ENCODE measurements around the gene UNC13D. TPM values are rescaled to one million over a fixed set of nuclear protein-coding genes. Genes with fewer than 3 reads are reported as not detected.

The UNC13D gene
- total RNA-seq, 3 donors from 2014 or later: 5.6 to 15.5 (median 8.5) TPM

DNA sequence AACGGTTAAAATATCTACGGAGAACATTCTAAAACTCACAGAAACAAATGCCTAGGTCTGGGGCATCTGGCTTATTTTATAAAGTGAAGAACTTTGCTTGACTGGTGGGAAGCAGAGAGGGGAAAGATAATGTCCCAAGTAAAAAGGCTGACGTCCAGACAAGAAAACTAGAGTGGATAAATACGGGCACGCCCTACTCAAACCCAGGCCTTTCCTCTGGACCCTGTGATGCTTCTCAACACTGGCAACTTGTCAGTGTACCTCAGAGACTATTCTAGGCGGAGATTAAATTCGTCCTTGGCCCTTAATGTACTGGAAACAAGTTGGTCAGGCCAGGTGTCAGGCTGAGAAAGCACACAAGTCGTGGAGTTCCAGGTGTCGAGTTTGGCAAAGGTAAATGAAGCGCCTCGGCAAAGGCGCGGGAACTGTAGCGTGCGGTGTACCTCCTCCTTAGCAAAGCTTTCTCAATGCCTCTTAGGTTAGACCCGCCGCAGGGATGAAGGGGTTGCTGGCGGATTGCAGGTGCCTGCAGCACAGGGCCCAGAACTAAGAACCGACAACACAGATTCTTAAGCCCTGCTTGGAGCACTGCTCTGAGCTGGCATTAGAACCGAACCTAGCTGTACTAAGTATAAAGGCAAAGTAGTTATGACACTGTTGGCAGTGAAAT, 60.3 kb downstream of the UNC13D start:
- intact Hi-C loops (cut with DNase I; ENCODE audit: low total_unique reads): loop anchor here (10.0 kb wide), 1 partner anchor 61 kb away; the partner anchor contains the start of gene UNC13D
- Histone ChIP-seq H3K36me3 (no peaks in the 10 kb centered on the region), H3K27me3 (no peaks in the 10 kb centered on the region), H3K4me3 (peak overlapping the region; percentile 71 to 81 (median 77)), H3K27ac (peak overlapping the region; percentile 99 to 100), H3K4me1 (peaks cover 3 to 13% of the 10 kb centered on the region in 2 donors), H3K9me3 (no peaks in the 10 kb centered on the region)
- DNase-seq (ENCODE audit: low spot score in 2 of 2): peak in 1 of 2 donors; percentile 59
- TF ChIP-seq POLR2A (IDR thresholded peaks at IDR 0.05) (no peak), POLR2AphosphoS5 (IDR thresholded peaks at IDR 0.05) (no peak)
- TF ChIP-seq, protein P1, sequence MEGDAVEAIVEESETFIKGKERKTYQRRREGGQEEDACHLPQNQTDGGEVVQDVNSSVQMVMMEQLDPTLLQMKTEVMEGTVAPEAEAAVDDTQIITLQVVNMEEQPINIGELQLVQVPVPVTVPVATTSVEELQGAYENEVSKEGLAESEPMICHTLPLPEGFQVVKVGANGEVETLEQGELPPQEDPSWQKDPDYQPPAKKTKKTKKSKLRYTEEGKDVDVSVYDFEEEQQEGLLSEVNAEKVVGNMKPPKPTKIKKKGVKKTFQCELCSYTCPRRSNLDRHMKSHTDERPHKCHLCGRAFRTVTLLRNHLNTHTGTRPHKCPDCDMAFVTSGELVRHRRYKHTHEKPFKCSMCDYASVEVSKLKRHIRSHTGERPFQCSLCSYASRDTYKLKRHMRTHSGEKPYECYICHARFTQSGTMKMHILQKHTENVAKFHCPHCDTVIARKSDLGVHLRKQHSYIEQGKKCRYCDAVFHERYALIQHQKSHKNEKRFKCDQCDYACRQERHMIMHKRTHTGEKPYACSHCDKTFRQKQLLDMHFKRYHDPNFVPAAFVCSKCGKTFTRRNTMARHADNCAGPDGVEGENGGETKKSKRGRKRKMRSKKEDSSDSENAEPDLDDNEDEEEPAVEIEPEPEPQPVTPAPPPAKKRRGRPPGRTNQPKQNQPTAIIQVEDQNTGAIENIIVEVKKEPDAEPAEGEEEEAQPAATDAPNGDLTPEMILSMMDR (IDR thresholded peaks at IDR 0.05): no peak

DNA sequence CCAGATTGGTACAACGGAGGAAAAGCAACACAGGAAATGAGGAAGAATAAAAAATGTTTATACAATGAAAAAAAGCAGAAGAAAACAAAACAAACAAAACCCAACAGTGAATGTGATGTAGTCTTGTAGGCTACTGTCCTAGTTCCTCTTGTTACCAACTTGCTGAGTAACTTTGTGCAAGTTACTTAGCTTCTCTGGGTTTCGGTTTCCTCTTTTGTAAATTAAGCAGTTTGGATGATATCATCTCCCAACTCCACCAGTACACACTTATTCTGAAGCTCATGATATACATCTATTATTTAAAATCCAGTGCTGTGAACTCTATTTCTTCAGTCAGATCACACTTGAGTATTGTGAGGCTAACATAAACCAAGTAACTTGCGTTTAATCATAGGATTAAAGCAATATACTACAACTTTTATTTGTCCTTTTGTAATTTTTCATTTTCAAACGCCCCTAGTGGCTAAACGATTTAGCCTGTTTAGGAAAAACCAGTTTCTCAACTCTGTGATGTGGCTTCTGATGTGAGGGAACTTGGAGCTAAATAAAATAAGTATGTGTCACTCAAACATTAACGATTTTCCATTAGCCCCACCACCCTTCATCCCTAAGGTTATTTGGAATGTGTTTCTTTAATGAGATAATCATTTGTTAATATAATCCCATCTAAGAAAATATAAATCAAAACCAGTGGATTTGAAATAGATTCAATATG, 61.0 kb downstream of the UNC13D start:
- H3K4me3 ChIP-seq: peak overlapping the region; percentile 1 to 77 (median 1)
- H3K36me3 ChIP-seq: no peaks in the 10 kb centered on the region
- no peak for DNase-seq (ENCODE audit: low spot score in 2 of 2)
- intact Hi-C loops (cut with DNase I; ENCODE audit: low total_unique reads): loop anchor here (10.0 kb wide), 1 partner anchor 62 kb away; the partner anchor contains the start of gene UNC13D
- TF ChIP-seq, protein P1 (IDR thresholded peaks at IDR 0.05): peak; percentile 92 to 95 (median 93)
- TF ChIP-seq POLR2AphosphoS5 (IDR thresholded peaks at IDR 0.05) (peak in 2 of 3 donors; percentile 11 to 61), POLR2A (IDR thresholded peaks at IDR 0.05) (no peak)
- H3K4me1 ChIP-seq: peaks cover 3 to 13% of the 10 kb centered on the region in 2 donors
- H3K27ac ChIP-seq: peak overlapping the region; percentile 99 to 100
- H3K27me3 ChIP-seq: no peaks in the 10 kb centered on the region
- H3K9me3 ChIP-seq: no peaks in the 10 kb centered on the region

DNA sequence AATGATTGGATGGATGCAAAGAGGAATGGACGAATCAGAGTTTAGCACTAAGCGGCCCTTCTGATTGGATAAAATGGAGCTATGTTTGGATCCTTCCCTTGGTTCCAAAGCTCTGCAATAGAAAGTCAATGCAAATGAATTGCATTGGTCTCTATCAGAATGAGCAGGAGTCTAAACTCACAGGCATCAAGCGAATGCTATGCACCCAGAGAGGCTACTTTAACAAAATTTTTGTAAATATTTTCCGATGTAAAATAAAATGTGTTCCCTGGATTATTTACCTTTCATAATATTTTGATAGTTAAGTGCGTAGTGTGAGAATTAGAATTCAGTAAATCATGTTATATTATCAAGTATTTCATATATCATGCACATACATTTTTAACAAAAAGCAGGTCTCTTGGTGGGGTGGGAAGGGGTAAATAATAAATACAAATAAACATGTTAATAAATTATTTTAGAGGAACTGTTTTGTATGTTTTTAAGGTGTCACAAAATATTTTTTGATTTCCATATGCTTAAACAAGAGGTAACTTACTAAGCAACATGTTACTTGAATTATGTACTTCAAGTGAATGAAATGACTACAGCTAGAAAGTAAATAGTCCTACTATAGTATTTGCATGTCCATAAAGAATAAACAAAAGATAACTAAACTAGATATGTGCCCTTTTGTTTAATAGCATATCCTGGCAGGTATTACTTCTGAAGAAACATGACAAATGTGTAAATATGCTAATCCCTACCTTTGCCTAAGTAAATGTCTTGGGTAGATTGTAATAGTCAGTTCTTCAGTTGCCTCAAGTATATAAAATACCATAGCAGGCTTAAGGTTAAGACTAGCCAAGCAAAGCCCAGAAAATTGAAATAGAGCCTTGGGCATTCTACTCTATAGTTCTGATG, 64.0 kb downstream of the UNC13D start:
- peak overlapping the region; percentile 53 to 94 for H3K27ac ChIP-seq
- peak overlapping the region in 2 of 3 donors; percentile 7 to 74 for H3K4me3 ChIP-seq

DNA sequence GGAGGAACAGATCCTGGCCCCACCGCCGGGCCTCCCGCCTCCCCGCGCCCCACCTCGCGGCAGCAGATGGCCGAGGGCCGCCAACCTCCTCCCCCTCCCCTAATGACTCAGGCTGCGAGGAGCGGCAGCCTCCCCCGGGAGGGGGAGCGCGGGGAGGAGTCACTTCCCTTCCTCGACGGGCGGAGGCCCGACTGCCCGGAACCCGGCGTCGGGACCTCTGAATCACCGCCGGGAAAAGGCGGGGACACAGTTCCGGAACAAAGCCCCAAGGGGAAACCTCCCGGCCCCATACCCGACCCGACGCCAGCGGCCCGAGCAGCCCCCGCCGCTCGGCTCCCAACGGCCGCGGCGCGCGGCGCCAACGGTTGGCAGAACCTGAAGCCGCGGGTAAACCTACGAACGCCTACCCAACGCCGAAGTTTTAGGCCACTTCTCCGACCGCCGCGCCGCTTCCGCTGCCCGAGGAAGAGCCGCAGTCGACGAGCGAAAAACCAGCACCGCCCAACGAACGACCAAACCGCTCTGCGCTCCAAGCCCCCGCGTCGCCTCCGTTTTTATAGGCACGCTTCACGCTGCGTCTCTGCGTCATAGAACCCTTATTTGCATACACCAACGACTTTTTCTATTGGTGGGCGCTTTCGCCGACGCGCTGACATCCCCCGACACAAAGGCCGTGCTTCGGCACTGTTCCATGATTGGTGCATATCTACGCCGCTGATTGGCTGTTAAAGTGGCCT, 64.8 kb downstream of the UNC13D start:
- H3K4me1 ChIP-seq: peaks cover 0 to 30% of the 10 kb centered on the region in 2 donors
- H3K36me3 ChIP-seq: no peaks in the 10 kb centered on the region
- intact Hi-C loops (cut with DNase I; ENCODE audit: low total_unique reads): no loop called here
- peak; percentile 96 to 99 for DNase-seq (ENCODE audit: low spot score in 2 of 2)
- peak overlapping the region; percentile 74 to 96 (median 91) for H3K4me3 ChIP-seq
- H3K9me3 ChIP-seq: no peaks in the 10 kb centered on the region
- no peaks in the 10 kb centered on the region for H3K27me3 ChIP-seq
- TF ChIP-seq POLR2AphosphoS5 (IDR thresholded peaks at IDR 0.05) (peak; percentile 100), POLR2A (IDR thresholded peaks at IDR 0.05) (peak; percentile 100)
- TF ChIP-seq, protein P1 (IDR thresholded peaks at IDR 0.05): peak in 1 of 3 donors; percentile 35
- H3K27ac ChIP-seq: peak overlapping the region; percentile 94 to 98

More for the DNA sequence above, 64.0 kb downstream of the UNC13D start:
- Histone ChIP-seq H3K9me3 (no peaks in the 10 kb centered on the region), H3K36me3 (no peaks in the 10 kb centered on the region), H3K27me3 (no peaks in the 10 kb centered on the region), H3K4me1 (peaks cover 0 to 30% of the 10 kb centered on the region in 2 donors)
- TF ChIP-seq, protein P1 (IDR thresholded peaks at IDR 0.05): no peak
- no peak for TF ChIP-seq POLR2A (IDR thresholded peaks at IDR 0.05)
- TF ChIP-seq POLR2AphosphoS5 (IDR thresholded peaks at IDR 0.05): no peak
- no peak for DNase-seq (ENCODE audit: low spot score in 2 of 2)
- intact Hi-C loops (cut with DNase I; ENCODE audit: low total_unique reads): loop anchor here (10.0 kb wide), 1 partner anchor 65 kb away; the partner anchor contains the start of gene UNC13D
